ENCODE results near the gene IL1RL2. TPM values are rescaled to one million over a fixed set of nuclear protein-coding genes. Genes with fewer than 3 reads are reported as not detected.

IL1RL2 gene
- total RNA-seq: 5.2 TPM

GRCh38 chr2:102186791-102187495 lies at the start of gene IL1RL2:
Gene IL1RL2, plus strand, starts transcription at chr2:102187023. Its CDS starts 845 bp downstream, at chr2:102187868.
- Histone ChIP-seq H3K4me3 (peak within 1 kb of the TSS; percentile 53 to 55), H3K9me3 (no peaks in the 10 kb centered on the region), H3K27me3 (no peaks in the 10 kb centered on the region), H3K36me3 (no peaks in the 10 kb centered on the region), H3K4me1 (peaks cover 10% of the 10 kb centered on the region), H3K27ac (peak within 1 kb of the TSS; percentile 75)
- peak; percentile 27 to 32 for TF ChIP-seq POLR2AphosphoS5 (IDR thresholded peaks at IDR 0.05; ENCODE audit: insufficient read depth in 1 of 2, low read depth in 1 of 2)
- TF ChIP-seq, protein P1, sequence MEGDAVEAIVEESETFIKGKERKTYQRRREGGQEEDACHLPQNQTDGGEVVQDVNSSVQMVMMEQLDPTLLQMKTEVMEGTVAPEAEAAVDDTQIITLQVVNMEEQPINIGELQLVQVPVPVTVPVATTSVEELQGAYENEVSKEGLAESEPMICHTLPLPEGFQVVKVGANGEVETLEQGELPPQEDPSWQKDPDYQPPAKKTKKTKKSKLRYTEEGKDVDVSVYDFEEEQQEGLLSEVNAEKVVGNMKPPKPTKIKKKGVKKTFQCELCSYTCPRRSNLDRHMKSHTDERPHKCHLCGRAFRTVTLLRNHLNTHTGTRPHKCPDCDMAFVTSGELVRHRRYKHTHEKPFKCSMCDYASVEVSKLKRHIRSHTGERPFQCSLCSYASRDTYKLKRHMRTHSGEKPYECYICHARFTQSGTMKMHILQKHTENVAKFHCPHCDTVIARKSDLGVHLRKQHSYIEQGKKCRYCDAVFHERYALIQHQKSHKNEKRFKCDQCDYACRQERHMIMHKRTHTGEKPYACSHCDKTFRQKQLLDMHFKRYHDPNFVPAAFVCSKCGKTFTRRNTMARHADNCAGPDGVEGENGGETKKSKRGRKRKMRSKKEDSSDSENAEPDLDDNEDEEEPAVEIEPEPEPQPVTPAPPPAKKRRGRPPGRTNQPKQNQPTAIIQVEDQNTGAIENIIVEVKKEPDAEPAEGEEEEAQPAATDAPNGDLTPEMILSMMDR (IDR thresholded peaks at IDR 0.05): no peak
- intact Hi-C loops (cut with DNase I): no loop called here
- no peak for DNase-seq (ENCODE audit: extremely low spot score in 2 of 2)

GRCh38 chr2:102137138-102137537 lies 49.7 kb upstream of the IL1RL2 start:
- intact Hi-C loops (cut with DNase I): no loop called here

GRCh38 chr2:102138331-102138730 lies 48.5 kb upstream of the IL1RL2 start:
- TF ChIP-seq, protein P1 (IDR thresholded peaks at IDR 0.05): no peak
- TF ChIP-seq POLR2AphosphoS5 (IDR thresholded peaks at IDR 0.05; ENCODE audit: insufficient read depth in 1 of 2, low read depth in 1 of 2) (no peak), POLR2A (IDR thresholded peaks at IDR 0.05) (no peak)
- Histone ChIP-seq H3K9me3 (no peaks in the 10 kb centered on the region), H3K4me3 (no peak overlapping the region), H3K36me3 (no peaks in the 10 kb centered on the region), H3K27me3 (no peaks in the 10 kb centered on the region), H3K4me1 (peaks cover 14% of the 10 kb centered on the region), H3K27ac (no peak overlapping the region)
- intact Hi-C loops (cut with DNase I): no loop called here
- DNase-seq (ENCODE audit: extremely low spot score in 2 of 2): no peak

More at GRCh38 chr2:102137138-102137537, 49.7 kb upstream of the IL1RL2 start:
- no peak overlapping the region for H3K4me3 ChIP-seq
- H3K9me3 ChIP-seq: no peaks in the 10 kb centered on the region
- peaks cover 14% of the 10 kb centered on the region for H3K4me1 ChIP-seq
- H3K36me3 ChIP-seq: no peaks in the 10 kb centered on the region
- no peak overlapping the region for H3K27ac ChIP-seq
- no peak for TF ChIP-seq POLR2A (IDR thresholded peaks at IDR 0.05)
- TF ChIP-seq, protein P1 (IDR thresholded peaks at IDR 0.05): no peak
- TF ChIP-seq POLR2AphosphoS5 (IDR thresholded peaks at IDR 0.05; ENCODE audit: insufficient read depth in 1 of 2, low read depth in 1 of 2): no peak
- no peak for DNase-seq (ENCODE audit: extremely low spot score in 2 of 2)
- H3K27me3 ChIP-seq: no peaks in the 10 kb centered on the region

DNA sequence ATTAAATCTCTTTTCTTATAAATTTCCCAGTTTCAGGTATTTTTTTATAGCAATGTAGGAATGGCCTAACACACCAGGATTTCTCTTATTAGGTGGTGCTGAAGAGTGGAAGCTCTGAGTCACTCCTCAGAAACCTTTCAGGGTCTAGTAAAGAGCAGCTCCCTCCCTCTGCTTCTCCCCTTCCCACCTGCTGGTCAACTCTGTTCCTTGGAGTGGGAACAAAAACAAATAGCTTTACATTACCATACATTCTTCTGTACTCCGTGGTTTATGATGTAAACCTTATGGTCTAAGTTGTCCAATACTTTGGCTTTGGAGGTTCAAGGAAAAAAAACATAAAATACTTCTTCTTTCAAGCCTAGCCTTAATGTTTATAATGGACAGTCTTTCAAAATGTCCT lies 47.0 kb upstream of the IL1RL2 start:
- Histone ChIP-seq H3K4me1 (peaks cover 24% of the 10 kb centered on the region), H3K4me3 (no peak overlapping the region), H3K27me3 (no peaks in the 10 kb centered on the region), H3K36me3 (no peaks in the 10 kb centered on the region), H3K27ac (peak overlapping the region; percentile 94), H3K9me3 (no peaks in the 10 kb centered on the region)
- no peak for TF ChIP-seq POLR2AphosphoS5 (IDR thresholded peaks at IDR 0.05; ENCODE audit: insufficient read depth in 1 of 2, low read depth in 1 of 2)
- TF ChIP-seq POLR2A (IDR thresholded peaks at IDR 0.05): no peak
- TF ChIP-seq, protein P1 (IDR thresholded peaks at IDR 0.05): no peak
- intact Hi-C loops (cut with DNase I): loop anchor here (5.0 kb wide), 2 partner anchors 78 to 118 kb away; no protein-coding TSS in a partner anchor
- DNase-seq (ENCODE audit: extremely low spot score in 2 of 2): no peak

- H3K36me3 ChIP-seq: no peaks in the 10 kb centered on the region
- H3K4me1 ChIP-seq: peaks cover 29% of the 10 kb centered on the region
- H3K9me3 ChIP-seq: no peaks in the 10 kb centered on the region
- no peak overlapping the region for H3K4me3 ChIP-seq
- intact Hi-C loops (cut with DNase I): loop anchor here (5.0 kb wide), 2 partner anchors 78 to 118 kb away; no protein-coding TSS in a partner anchor
- no peak for TF ChIP-seq POLR2AphosphoS5 (IDR thresholded peaks at IDR 0.05; ENCODE audit: insufficient read depth in 1 of 2, low read depth in 1 of 2)
- TF ChIP-seq, protein P1 (IDR thresholded peaks at IDR 0.05): no peak
- no peak for TF ChIP-seq POLR2A (IDR thresholded peaks at IDR 0.05)
- H3K27me3 ChIP-seq: no peaks in the 10 kb centered on the region
- no peak for DNase-seq (ENCODE audit: extremely low spot score in 2 of 2)
- H3K27ac ChIP-seq: peak overlapping the region; percentile 94
Observed at GRCh38 chr2:102140377-102140776, 46.4 kb upstream of the IL1RL2 start.
